C4-2B (cell line): ENCODE results near the gene PDE2A.

Experiments
- CTCF ChIP-seq: fragments of 450-650 bp; conservative IDR thresholded peaks from 2 replicates; pipeline ENCODE4 v1.5.1; 2017; ENCODE audit warnings: mild to moderate bottlenecking
- ZFX ChIP-seq: fragments of 450-650 bp; IDR thresholded peaks from 2 replicates; pipeline ENCODE4 v1.6.1; 2017

- TF ChIP-seq CTCF (no peak), ZFX (no peak)
These were observed 95.7 kb downstream of the PDE2A start for GRCh38 chr11:72578566-72578965.
